KBM-7 (cell line): ENCODE measurements around the gene ELMO1.

ENCODE experiments used
- DNase-seq: peaks from one replicate; pipeline ENCODE4 v3.0.0-alpha.2; 2015
- in situ Hi-C: fragments of 300-500 bp; cut with MboI; formaldehyde crosslinking; loops from 2 replicates; pipeline ENCODE4 v1.14.3; 2020; ENCODE audit warnings: low sequenced_read_pairs, low pct_unique_long_range_greater_than_20kb, mixed read lengths

ELMO1 gene

DNA sequence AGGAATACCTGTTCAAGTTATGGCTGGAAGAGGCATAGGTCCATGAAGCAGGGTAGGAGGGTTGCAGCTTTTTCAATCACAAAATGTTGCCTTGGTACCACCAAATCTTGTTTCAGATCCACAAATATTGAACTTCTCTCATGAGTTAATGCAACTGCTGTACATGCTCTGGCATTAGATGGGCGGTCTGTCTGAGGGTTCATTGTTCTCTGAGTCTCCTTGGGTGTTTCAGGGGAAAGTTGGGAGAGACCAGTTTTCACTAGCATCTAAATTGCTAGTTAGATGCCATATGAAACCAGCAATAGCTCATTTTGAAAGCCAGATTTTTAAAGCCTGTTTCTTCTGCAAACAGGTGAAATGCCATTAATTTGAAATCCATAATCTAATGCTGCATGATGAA lies 27.8 kb upstream of the ELMO1 start:
- in situ Hi-C loops: no loop called here
- DNase-seq: no peak

- DNase-seq: no peak
- in situ Hi-C loops: no loop called here
Observed at GRCh38 chr7:37475646-37476045, 27.0 kb upstream of the ELMO1 start.

DNA sequence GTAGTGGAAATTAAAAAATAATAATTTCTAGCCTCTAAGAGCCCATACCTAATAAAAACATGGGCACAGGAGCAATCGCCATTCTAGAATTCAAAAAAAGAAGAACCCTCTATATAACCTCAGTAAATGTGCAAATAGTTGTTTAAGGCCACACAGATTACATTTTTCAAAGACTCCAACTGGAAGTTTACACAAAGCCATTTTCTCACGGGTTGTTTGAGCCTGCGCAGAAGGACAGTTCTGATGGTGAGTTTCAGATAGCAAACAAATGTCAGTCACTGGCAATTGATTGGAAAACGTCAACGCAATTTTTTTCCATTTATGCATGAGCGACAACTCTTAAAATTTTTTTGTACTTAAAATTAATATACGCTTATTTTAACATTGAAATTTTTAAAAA lies 23.0 kb upstream of the ELMO1 start:
- no peak for DNase-seq
- in situ Hi-C loops: no loop called here

DNA sequence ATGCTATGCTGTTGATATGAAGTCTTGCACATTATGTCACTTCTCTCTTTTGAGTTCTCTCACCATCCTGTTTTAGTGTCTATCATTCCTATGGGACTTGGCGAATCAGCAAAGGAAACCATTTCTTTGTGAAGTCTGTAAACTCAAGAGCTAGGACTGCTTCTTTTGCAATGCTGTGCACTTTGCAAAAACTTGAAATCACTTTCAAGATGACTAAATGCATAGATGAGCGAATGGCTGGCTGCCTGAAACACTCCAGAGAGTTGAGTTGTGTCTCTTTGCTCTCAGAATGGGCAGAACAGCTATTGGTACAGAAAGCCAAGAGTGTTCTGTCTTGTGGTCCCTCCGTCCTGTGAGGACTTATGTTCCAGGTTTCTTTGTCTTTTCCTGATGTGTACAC lies 18.3 kb upstream of the ELMO1 start:
- in situ Hi-C loops: no loop called here
- DNase-seq: no peak

- DNase-seq: no peak
- in situ Hi-C loops: no loop called here
Observed at GRCh38 chr7:37462138-37462537, 13.5 kb upstream of the ELMO1 start.

DNA sequence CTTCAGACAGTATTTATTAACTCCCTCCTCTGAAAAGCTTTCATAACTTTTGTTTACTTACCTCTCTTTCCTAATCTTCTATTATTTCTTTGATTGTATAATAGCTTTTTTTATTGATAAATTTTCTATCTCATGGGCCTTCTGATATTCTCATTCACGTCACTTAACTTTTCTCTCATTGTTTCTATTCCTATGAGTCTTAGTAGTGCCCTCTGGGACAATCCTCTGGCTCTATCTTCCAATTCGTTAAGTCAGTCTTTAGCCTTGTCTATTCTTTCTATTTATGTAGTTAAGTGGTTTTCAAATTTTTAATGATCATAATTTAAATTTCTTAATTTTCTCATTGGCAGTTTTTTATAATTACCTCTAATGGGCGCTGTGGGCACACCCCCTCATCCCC lies 6.4 kb upstream of the ELMO1 start:
- no peak for DNase-seq
- in situ Hi-C loops: no loop called here

DNA sequence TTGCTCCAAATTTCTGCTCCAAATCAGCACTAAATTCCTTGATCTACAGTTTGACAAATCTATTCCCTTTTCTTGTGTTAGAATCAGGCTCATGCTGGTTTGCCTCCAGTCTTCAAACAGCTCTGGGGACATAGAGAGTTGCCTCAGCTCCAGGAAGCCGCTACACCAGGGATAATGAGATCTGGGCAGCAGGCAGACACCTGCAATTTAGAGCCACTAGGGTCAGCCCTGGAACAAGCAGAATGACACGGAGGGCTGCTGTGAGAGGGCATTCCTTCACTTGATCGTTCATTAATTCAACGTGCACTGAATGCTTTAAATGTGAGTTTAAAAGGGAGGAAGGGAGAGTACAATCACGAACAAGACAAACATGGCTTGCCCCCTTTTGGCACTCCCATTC lies 3.7 kb upstream of the ELMO1 start:
- in situ Hi-C loops: no loop called here
- no peak for DNase-seq

- DNase-seq: no peak
- in situ Hi-C loops: no loop called here
Observed at GRCh38 chr7:37450035-37450434, 1.4 kb upstream of the ELMO1 start.

DNA sequence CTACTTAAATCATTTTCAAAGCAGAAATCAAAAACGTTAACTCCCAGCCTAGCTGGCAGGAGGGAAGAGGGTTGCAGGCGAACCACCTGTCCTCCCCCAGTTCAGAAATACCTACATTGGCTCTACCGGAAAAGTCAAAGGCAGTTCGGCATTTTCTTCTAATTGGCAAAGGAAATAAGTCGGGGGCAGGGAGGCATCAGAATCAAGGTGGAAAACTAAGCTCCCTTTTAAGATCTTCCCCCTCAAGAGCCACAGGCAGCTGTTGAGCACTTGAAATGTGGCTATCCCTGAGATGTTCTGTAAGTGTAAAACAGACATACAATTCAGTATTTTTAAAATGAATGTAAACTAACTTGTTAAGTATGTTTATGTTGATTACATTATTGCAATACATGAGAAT lies 957 bp upstream of the ELMO1 start:
- no peak for DNase-seq
- in situ Hi-C loops: no loop called here

GRCh38 chr7:37448011-37448635 lies 541 bp downstream of the ELMO1 start:
- in situ Hi-C loops: no loop called here
- no peak for DNase-seq

DNA sequence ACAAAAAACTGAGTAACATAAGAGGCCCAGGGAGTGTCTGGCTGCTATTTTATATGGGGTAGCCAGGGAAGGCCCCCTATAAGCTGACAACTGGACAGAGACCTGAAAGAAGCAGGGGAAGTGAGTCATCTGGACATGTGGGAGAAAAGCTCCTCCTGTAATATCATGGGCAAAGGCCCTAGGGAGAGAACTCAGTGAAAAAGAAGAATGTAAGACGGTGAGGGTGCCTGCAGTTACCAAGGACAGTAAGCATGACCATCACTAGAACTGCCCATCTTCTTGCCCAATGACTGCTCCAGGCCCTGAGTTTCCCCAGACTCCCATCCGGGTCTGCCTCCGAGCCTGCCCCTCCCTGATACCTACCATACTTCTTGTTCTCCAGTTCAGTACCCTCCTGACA lies 2.3 kb downstream of the ELMO1 start:
- DNase-seq: no peak
- in situ Hi-C loops: no loop called here

GRCh38 chr7:37445790-37446189 lies 2.9 kb downstream of the ELMO1 start:
- in situ Hi-C loops: no loop called here

GRCh38 chr7:37445064-37445723 lies 3.5 kb downstream of the ELMO1 start:
- no peak for DNase-seq
- in situ Hi-C loops: no loop called here

More at GRCh38 chr7:37445790-37446189, 2.9 kb downstream of the ELMO1 start:
- no peak for DNase-seq

GRCh38 chr7:37443627-37444026 lies 5.0 kb downstream of the ELMO1 start:
- no peak for DNase-seq
- in situ Hi-C loops: no loop called here

DNA sequence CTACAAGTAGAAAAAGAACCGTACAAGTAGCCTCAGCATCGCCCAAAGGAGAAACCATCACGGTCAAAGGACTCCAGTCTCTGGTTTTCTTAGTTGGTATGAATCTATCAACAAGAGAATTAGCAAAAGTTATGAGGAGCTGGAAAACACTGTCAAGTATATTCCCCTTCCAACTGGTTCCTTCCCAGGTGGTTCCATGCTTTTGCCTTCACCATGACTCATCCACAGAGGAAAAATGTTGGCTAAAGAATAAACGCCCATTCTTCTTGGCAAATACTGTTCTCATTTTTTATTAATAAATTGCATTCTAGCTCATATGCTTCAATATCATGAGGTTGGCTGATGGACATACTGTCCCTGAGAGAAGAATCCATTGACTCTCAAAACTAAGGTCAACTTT lies 6.4 kb downstream of the ELMO1 start:
- DNase-seq: no peak
- in situ Hi-C loops: no loop called here

DNA sequence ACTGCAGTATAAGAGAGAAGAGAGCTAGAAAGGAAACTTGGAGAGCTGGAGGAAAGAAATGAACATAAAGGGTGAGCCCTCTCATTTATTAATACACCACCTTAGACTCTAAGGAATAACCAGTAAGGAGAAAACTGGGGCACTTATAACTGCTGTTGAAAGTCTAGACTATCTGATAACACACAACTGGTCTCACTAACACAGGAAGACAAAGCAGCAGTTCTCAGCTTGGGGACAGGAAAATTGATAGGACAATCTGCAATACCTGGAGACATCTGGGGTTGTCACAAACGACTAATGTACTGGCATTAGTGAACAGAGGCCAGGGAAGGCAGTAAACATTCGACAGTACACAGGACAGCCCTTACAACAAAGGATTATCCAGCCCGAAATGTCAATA lies 6.8 kb downstream of the ELMO1 start:
- in situ Hi-C loops: no loop called here

DNA sequence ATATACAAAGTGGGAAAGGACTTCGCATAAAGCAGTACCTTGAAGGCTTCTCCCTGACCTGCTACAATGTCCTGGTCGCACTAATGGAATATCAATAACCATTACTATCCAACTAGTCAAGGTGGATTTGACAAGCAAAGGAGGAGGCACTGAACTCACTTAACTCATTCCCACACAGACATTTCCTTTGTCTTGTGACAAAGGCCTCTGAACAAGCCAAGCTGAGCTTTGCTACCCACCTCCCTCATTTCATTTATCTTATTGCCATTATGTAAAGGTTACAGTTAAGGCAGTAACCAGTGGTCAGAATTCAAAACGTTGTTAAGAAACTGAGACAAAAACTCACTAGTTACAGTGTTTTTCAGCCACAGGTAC lies 7.3 kb downstream of the ELMO1 start:
- no peak for DNase-seq
- in situ Hi-C loops: no loop called here

More for the DNA sequence above, 6.8 kb downstream of the ELMO1 start:
- no peak for DNase-seq

GRCh38 chr7:37440738-37441385 lies 7.8 kb downstream of the ELMO1 start:
- in situ Hi-C loops: no loop called here
- DNase-seq: no peak

DNA sequence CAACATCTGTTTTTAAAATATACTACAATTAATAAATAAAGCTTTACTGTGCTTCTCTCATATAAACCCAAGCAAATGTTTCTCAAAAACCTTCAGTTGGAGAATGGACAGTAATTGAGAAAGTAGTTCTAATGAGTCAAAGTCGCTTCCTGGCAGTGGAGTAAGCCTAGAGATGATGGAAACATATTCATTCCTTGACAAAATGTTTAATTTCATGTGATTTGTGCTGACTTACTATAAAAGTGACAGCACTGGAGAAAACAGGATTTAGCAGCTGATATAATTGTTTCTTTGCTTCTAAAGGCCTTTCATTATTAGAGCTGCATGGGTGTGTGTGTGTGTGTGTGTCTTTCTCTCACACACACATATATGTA lies 9.0 kb downstream of the ELMO1 start:
- DNase-seq: no peak
- in situ Hi-C loops: no loop called here

DNA sequence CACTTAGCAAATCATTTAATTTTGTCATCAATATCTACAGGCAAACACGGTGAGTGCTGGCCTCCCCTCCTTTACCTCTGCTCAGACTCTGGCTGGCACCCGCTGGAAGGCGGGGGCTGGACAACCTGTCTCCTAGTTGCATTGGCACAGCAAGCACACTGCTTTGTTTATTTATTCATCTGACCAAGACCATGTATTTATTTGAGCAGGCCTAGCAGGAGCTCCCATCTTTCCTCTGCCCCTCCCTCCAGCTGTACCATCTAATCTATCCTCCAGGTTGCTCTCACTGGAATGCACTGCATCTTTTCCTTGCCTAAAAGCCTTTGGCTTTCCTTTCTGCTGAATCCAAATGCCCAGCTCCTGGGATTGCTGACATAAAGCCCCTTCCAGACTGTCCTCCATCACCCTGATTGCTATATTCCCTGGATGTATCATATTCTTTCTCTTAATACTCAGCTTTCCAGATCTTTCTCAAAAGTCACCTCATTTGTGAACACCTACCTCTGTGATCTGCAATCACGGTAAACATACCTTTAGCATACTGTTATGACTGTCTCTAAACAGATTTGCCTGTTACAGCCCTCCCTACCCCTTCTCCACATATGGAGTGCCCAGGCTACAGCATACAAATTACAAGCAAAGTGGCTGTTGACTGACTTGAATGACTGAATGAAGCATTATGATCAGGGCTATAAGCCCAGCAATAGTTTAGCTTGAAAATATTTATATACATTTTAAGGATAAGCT lies 9.6 kb downstream of the ELMO1 start:
- in situ Hi-C loops: no loop called here
- DNase-seq: no peak
